Measurements from ENCODE around the gene DOCK4.

The DOCK4 gene

DNA sequence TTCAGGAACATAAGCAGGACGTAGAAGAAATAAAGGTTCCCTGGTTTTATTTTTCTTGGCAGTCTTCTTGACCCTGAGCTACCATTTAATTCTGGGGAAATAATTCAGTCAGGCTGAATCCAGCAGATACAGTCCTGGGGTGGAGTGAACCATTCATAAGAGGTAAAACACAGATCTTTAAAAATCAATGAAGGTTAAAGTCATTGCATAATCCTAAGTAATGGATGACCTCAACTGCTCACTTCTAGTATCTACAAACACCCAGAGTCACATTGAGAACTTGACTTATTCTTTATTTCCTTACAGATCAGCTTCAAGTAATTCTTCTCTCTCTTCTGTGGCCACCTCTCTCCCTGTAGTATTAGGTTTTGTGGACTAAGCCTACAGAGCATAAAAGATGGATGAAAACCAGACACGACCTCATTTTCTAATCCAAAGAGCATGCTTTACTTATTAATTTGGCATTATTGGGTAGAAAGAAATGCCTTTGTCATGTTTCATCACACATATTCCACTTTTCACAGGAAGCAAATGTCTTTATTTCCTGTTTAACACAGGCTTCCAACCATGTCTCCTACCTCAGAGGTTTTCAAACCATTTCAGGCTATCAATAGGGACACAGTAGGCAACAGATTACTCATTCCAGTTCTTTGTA is 461.6 kb downstream of the DOCK4 start:
- Histone ChIP-seq H3K9me3 (ENCODE audit: control insufficient read depth, insufficient read depth, low read length) (no peaks in the 10 kb centered on the region), H3K27me3 (ENCODE audit: control insufficient read depth, insufficient read depth, low read length) (no peaks in the 10 kb centered on the region), H3K4me1 (ENCODE audit: control insufficient read depth, insufficient read depth, low read length) (no peaks in the 10 kb centered on the region), H3K36me3 (ENCODE audit: control insufficient read depth, insufficient read depth, low read length) (no peaks in the 10 kb centered on the region), H3K4me3 (ENCODE audit: low read length) (no peak overlapping the region), H3K27ac (ENCODE audit: low read length) (no peak overlapping the region)
- no CpG with 5 or more reads among the region's 2 CpGs for WGBS (ENCODE audit: insufficient coverage, insufficient read length)
- DNase-seq (ENCODE audit: low read depth, low spot score) = no peak

DNA sequence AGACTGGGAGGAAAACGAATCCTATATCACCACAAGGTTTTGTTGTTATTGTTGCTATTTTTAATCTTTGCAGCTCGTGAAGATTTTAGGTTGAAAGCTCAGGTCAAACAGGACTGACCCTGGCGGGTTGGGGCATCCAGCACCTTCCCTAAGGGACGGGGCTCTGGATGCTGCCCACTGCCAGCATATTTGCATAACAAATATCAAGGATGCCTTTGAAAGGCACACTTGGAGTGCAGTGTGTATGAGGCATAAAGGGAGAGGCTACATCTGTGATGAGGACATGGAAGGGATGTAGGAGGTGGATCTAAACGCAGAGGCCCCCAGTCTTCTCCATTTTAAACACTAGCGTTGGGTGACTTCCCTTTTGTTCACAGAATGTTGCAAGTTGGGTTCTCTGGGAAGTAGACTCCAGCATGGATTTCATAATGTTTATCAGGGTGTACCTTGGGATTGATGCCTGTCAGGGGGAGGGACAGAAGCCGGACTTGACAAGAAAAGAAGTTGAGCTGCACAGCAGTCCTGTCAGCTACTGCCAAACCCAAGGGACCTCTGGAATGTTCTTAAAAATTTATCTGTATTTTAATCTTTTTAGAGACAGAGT is 462.9 kb downstream of the DOCK4 start:
- Histone ChIP-seq H3K27ac (ENCODE audit: low read length) (no peak overlapping the region), H3K27me3 (ENCODE audit: control insufficient read depth, insufficient read depth, low read length) (no peaks in the 10 kb centered on the region), H3K36me3 (ENCODE audit: control insufficient read depth, insufficient read depth, low read length) (no peaks in the 10 kb centered on the region), H3K4me1 (ENCODE audit: control insufficient read depth, insufficient read depth, low read length) (no peaks in the 10 kb centered on the region), H3K4me3 (ENCODE audit: low read length) (no peak overlapping the region), H3K9me3 (ENCODE audit: control insufficient read depth, insufficient read depth, low read length) (no peaks in the 10 kb centered on the region)
- DNase-seq (ENCODE audit: low read depth, low spot score) = no peak
- WGBS (ENCODE audit: insufficient coverage, insufficient read length) = no CpG with 5 or more reads among the region's 7 CpGs

DNA sequence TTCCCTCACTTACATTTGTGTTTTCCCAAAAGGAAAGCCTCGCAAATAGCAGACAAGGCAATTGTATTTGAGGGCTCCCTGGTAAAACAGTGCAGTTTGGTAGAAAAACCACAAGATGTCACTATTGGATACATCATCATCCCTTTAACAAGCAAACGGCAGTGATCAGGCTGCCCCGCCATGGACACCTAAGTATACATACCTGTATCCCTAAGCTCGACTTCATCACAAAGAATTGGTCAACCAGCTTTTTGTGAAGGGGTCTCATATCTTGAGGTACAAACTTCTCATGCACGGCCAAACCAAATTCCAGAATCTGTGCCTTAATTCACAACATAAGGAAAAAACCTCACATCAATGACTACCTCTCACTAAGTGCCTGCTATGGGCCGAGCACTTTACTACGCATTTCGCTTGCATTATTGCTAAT is 464.4 kb downstream of the DOCK4 start:
- H3K4me3 ChIP-seq (ENCODE audit: low read length) = no peak overlapping the region
- WGBS (ENCODE audit: insufficient coverage, insufficient read length) = no CpG with 5 or more reads among the region's 8 CpGs
- no peaks in the 10 kb centered on the region for H3K36me3 ChIP-seq (ENCODE audit: control insufficient read depth, insufficient read depth, low read length)
- H3K9me3 ChIP-seq (ENCODE audit: control insufficient read depth, insufficient read depth, low read length) = no peaks in the 10 kb centered on the region
- H3K4me1 ChIP-seq (ENCODE audit: control insufficient read depth, insufficient read depth, low read length) = no peaks in the 10 kb centered on the region
- H3K27ac ChIP-seq (ENCODE audit: low read length) = no peak overlapping the region
- no peak for DNase-seq (ENCODE audit: low read depth, low spot score)
- no peaks in the 10 kb centered on the region for H3K27me3 ChIP-seq (ENCODE audit: control insufficient read depth, insufficient read depth, low read length)

DNA sequence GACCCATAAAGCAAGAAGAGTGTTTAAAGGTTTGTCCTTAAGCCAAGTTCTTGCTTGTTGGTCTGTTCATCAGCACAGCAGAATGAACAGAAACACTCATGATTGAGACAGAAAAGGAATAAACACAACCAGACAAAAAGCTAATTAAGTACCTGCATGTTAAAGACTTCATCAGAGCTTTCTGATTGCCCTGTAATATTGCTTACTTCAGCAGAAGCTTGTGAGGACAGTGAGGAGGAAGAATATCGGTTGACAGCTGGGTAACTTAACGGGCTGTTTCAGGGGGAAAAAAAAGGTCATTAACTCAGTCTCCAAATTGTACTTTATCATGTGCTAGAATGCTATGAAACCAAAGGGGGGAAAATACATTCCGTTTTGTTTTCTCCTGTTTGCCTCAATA is 465.3 kb downstream of the DOCK4 start:
- WGBS (ENCODE audit: insufficient coverage, insufficient read length) = no CpG with 5 or more reads among the region's 3 CpGs
- no peaks in the 10 kb centered on the region for H3K9me3 ChIP-seq (ENCODE audit: control insufficient read depth, insufficient read depth, low read length)
- no peak overlapping the region for H3K27ac ChIP-seq (ENCODE audit: low read length)

DNA sequence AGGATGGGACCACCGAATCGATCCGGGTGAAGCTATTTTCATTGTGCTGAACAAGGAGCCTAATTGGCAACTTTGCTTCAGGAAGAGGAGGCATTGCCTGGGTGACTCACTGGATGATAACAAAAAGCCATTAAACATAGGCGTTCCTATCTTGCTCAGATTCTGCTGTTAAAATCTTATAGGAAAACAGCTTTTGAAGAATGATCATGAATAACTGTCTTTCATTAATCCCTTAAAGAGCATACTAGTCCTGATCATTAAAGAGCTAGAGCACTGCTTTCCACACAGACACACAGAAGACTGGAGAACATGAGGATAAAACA is 469.7 kb downstream of the DOCK4 start:
- Histone ChIP-seq H3K4me3 (ENCODE audit: low read length) (no peak overlapping the region), H3K36me3 (ENCODE audit: control insufficient read depth, insufficient read depth, low read length) (no peaks in the 10 kb centered on the region), H3K27me3 (ENCODE audit: control insufficient read depth, insufficient read depth, low read length) (no peaks in the 10 kb centered on the region), H3K4me1 (ENCODE audit: control insufficient read depth, insufficient read depth, low read length) (no peaks in the 10 kb centered on the region), H3K9me3 (ENCODE audit: control insufficient read depth, insufficient read depth, low read length) (no peaks in the 10 kb centered on the region), H3K27ac (ENCODE audit: low read length) (no peak overlapping the region)
- WGBS (ENCODE audit: insufficient coverage, insufficient read length) = no CpG with 5 or more reads among the region's 4 CpGs
- DNase-seq (ENCODE audit: low read depth, low spot score) = no peak

More for the DNA sequence above, 465.3 kb downstream of the DOCK4 start:
- Histone ChIP-seq H3K36me3 (ENCODE audit: control insufficient read depth, insufficient read depth, low read length) (no peaks in the 10 kb centered on the region), H3K4me3 (ENCODE audit: low read length) (no peak overlapping the region), H3K27me3 (ENCODE audit: control insufficient read depth, insufficient read depth, low read length) (no peaks in the 10 kb centered on the region), H3K4me1 (ENCODE audit: control insufficient read depth, insufficient read depth, low read length) (no peaks in the 10 kb centered on the region)
- no peak for DNase-seq (ENCODE audit: low read depth, low spot score)

DNA sequence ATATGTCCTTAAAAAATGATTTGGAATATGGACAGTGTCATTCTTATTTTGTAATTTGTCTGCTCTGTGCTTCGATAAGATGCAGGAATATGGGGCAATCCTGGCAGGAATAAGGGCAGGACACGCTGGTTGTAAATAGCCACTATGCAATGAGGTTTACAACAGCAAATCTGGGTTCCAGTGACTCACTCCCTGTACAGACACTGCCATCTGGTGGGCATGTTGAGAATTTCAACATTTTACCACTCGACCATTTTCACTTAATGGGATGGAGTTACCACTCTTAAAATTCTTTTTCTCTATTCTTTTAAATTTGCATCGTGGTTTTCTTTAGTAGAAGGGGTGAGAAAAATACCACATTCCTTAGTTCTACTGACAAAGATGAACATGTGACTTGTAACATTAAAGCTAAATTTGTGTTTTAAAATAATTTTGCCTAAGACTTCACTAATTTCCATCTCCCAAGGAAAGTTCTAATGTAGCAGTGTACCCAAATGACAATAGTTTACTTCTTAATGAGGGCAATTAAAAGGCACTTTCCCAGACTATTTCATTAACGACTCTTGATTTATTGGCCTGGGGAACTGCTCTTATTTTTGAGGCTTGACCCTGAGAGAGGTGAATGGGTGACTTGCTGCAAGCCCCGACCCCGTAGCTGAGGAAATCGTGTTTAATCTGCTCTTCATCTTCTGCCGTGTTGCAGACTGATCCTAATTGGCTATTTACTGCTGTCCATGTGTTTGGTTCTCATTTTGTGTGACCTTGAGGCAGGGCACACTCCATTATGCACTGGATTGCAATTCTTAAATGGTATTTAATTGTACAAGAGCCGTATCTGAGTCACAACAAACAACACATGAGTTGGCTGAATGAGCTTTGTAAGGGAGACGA is 470.3 kb downstream of the DOCK4 start:
- H3K9me3 ChIP-seq (ENCODE audit: control insufficient read depth, insufficient read depth, low read length) = no peaks in the 10 kb centered on the region
- H3K27ac ChIP-seq (ENCODE audit: low read length) = no peak overlapping the region
- no peak for DNase-seq (ENCODE audit: low read depth, low spot score)
- no peaks in the 10 kb centered on the region for H3K27me3 ChIP-seq (ENCODE audit: control insufficient read depth, insufficient read depth, low read length)
- H3K4me1 ChIP-seq (ENCODE audit: control insufficient read depth, insufficient read depth, low read length) = no peaks in the 10 kb centered on the region
- no peak overlapping the region for H3K4me3 ChIP-seq (ENCODE audit: low read length)
- WGBS (ENCODE audit: insufficient coverage, insufficient read length) = no CpG with 5 or more reads among the region's 11 CpGs
- H3K36me3 ChIP-seq (ENCODE audit: control insufficient read depth, insufficient read depth, low read length) = no peaks in the 10 kb centered on the region

DNA sequence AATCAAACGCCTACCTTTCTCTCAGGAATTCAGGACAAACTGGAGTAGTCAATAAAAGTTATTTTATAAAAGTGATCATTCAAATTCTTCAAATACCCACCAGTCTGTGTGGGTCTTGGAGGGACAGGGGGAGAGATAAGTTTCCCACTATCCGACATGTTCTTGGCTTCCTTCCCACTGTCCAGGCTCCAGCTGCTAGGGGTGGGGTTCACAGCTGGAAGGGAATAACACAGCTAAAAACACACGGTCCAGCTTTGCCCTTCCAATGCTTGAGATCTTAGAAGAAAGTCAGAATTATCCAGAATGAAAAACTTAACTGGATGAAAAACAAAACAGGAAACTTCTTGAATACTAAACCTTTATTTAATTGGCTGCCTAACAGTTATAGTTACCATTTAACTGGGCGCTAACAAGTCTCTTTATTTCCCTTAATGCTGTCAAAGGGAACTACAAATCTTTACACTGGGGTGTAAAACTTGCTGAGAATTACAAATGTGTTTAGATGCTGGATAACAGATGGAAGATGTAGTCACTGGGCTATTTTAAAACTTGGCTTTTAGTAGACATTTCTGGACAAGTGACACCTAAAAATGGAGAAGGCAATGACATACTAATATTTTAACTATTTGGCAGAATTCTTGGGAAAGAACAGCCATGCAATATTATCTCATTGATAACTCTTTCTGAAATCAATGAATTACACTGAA is 471.1 kb downstream of the DOCK4 start:
- Histone ChIP-seq H3K9me3 (ENCODE audit: control insufficient read depth, insufficient read depth, low read length) (no peaks in the 10 kb centered on the region), H3K4me3 (ENCODE audit: low read length) (no peak overlapping the region), H3K36me3 (ENCODE audit: control insufficient read depth, insufficient read depth, low read length) (no peaks in the 10 kb centered on the region), H3K27me3 (ENCODE audit: control insufficient read depth, insufficient read depth, low read length) (no peaks in the 10 kb centered on the region), H3K4me1 (ENCODE audit: control insufficient read depth, insufficient read depth, low read length) (no peaks in the 10 kb centered on the region), H3K27ac (ENCODE audit: low read length) (no peak overlapping the region)
- no peak for DNase-seq (ENCODE audit: low read depth, low spot score)
- WGBS (ENCODE audit: insufficient coverage, insufficient read length) = no CpG with 5 or more reads among the region's 4 CpGs

DNA sequence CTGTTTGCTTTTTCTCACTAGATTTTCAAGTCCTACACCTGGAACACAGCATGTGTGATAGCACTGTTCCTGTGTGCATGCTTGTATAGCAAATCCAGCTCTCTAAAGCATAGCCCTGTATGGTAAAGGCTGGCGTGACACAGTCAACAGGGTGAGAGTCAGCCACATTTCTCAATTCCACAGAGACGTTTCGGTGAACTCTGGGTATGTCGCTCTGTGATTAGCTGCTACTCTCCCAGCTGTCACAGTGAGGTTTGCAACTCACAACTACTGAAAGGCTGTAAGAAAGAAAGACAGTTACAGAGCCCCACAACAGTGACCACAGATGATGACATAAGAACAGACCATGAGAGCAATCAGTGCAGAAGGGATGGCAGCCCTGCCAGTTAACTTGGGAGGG is 473.3 kb downstream of the DOCK4 start:
- no peaks in the 10 kb centered on the region for H3K9me3 ChIP-seq (ENCODE audit: control insufficient read depth, insufficient read depth, low read length)
- no peak overlapping the region for H3K4me3 ChIP-seq (ENCODE audit: low read length)
- no peak overlapping the region for H3K27ac ChIP-seq (ENCODE audit: low read length)
- no peaks in the 10 kb centered on the region; the same call in 1 of the 2 replicates for H3K4me1 ChIP-seq (ENCODE audit: control insufficient read depth, insufficient read depth, low read length)
- no peak for DNase-seq (ENCODE audit: low read depth, low spot score)
- no peaks in the 10 kb centered on the region for H3K36me3 ChIP-seq (ENCODE audit: control insufficient read depth, insufficient read depth, low read length)
- WGBS (ENCODE audit: insufficient coverage, insufficient read length) = no CpG with 5 or more reads among the region's 4 CpGs
- no peaks in the 10 kb centered on the region for H3K27me3 ChIP-seq (ENCODE audit: control insufficient read depth, insufficient read depth, low read length)

DNA sequence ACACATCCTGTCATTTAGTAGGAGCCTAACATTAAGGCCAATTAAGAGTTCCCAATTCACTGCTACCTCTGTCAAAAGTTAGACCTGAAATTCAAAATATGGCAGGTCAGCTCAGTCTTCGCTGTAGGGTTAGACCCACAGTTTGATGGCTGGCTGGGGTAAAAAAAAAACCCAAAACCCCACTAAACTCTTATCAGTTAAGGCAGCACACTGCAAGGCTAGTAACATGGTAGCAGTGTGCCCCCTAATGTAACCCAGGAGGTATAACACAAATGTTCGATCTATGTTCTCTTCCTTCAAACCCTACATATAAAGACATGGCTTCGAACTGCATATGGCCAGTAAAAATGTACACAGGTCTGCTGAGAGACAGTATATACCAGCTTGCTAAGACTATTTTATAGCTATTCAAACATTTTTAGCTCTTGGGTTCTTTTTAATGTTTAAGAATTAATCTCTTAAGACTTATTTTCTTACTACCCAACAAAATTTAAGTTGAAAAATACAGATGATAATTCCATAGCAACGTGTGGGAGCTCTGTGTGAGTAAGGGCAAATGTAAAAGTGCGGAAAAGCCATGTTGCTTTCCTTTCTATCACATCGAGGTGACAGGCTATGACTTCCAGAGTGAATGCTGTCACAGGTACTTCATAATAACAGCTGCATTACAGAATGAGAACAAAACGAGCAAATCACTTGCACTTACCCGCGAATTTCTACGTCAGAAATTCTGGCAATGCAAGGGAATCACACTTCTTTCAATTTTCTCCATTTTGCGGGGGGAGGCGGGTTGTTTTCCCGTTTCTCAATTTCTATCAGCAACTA is 475.5 kb downstream of the DOCK4 start:
- no peaks in the 10 kb centered on the region; the same call in 1 of the 2 replicates for H3K4me1 ChIP-seq (ENCODE audit: control insufficient read depth, insufficient read depth, low read length)
- peak; percentile 37 for DNase-seq (ENCODE audit: low read depth, low spot score)
- no peak overlapping the region for H3K27ac ChIP-seq (ENCODE audit: low read length)
- H3K9me3 ChIP-seq (ENCODE audit: control insufficient read depth, insufficient read depth, low read length) = no peaks in the 10 kb centered on the region
- H3K27me3 ChIP-seq (ENCODE audit: control insufficient read depth, insufficient read depth, low read length) = no peaks in the 10 kb centered on the region
- H3K36me3 ChIP-seq (ENCODE audit: control insufficient read depth, insufficient read depth, low read length) = no peaks in the 10 kb centered on the region
- no peak overlapping the region for H3K4me3 ChIP-seq (ENCODE audit: low read length)
- WGBS (ENCODE audit: insufficient coverage, insufficient read length) = no CpG with 5 or more reads among the region's 13 CpGs

Measured in iPS DF 6.9 (cell line).